PC-9 (cell line): ENCODE results near the gene CDAN1. TPM values are rescaled to one million over a fixed set of nuclear protein-coding genes. Genes with fewer than 3 reads are reported as not detected.

ENCODE experiments used
- BruUV-seq: library from RNA; stranded (reverse); fragments of 400-500 nt; replicated peaks from 2 replicates; lab custom pipeline; 2021; lab: Mats Ljungman, UMichigan
- CTCF ChIA-PET: fragments of 300-600 bp; sonication (Branson Sonifier 250); formaldehyde crosslinking; loops from one replicate; lab custom pipeline; 2022; ENCODE audit warnings: antibody characterized with exemption; lab: Charles Lee
- POLR2A ChIA-PET: fragments of 300-600 bp; sonication (Branson Sonifier 250); formaldehyde crosslinking; loops from one replicate; lab custom pipeline; 2022; ENCODE audit warnings: antibody characterized with exemption; ENCODE audit not compliant: unreplicated experiment; lab: Charles Lee
- DNase-seq, 2 experiments: peaks; one replicate each; pipeline versions ENCODE4 v3.0.0 to v3.0.0-alpha.2; 2015 to 2022; ENCODE audit warnings: mixed read lengths in 1 of 2
- H2AFZ ChIP-seq: fragments of 200-600 bp; sonication (generic); 2 replicates; pipeline ENCODE4 v1.8.1; 2017; ENCODE audit warnings: antibody characterized with exemption
- H3F3A ChIP-seq: fragments of 200-600 bp; sonication (generic); 2 replicates; pipeline ENCODE4 v1.8.1; 2017; ENCODE audit warnings: antibody characterized with exemption, mild to moderate bottlenecking, low read depth; ENCODE audit not compliant: insufficient read depth
- H3K27ac ChIP-seq: fragments of 200-600 bp; sonication (generic); 2 replicates; pipeline ENCODE4 v1.6.1; 2016; ENCODE audit warnings: mixed run types
- H3K27me3 ChIP-seq: fragments of 200-600 bp; sonication (generic); 2 replicates; pipeline ENCODE4 v1.6.1; 2016; ENCODE audit warnings: low read depth, mixed run types; ENCODE audit not compliant: insufficient read depth
- H3K36me3 ChIP-seq: fragments of 200-600 bp; sonication (generic); 2 replicates; pipeline ENCODE4 v1.6.1; 2016; ENCODE audit warnings: low read depth, mixed run types
- H3K4me1 ChIP-seq: fragments of 200-600 bp; sonication (generic); replicated peaks from 2 replicates; pipeline ENCODE4 v1.6.1; 2016; ENCODE audit warnings: mixed run types; ENCODE audit not compliant: insufficient read depth
- H3K4me2 ChIP-seq: fragments of 200-600 bp; sonication (generic); 2 replicates; pipeline ENCODE4 v1.6.1; 2017; ENCODE audit warnings: mixed run types
- H3K4me3 ChIP-seq: fragments of 200-600 bp; sonication (generic); 2 replicates; pipeline ENCODE4 v1.6.1; 2016; ENCODE audit warnings: mixed run types
- H3K79me2 ChIP-seq: fragments of 200-600 bp; sonication (generic); 2 replicates; pipeline ENCODE4 v1.6.1; 2017; ENCODE audit warnings: low read depth, mixed run types
- H3K9me2 ChIP-seq: fragments of 200-600 bp; sonication (generic); 2 replicates; pipeline ENCODE4 v1.8.1; 2017; ENCODE audit warnings: mild to moderate bottlenecking; ENCODE audit not compliant: insufficient read depth
- H3K9me3 ChIP-seq: fragments of 200-600 bp; sonication (generic); 2 replicates; pipeline ENCODE4 v1.8.1; 2016; ENCODE audit warnings: low read depth; ENCODE audit not compliant: insufficient read depth
- H4K20me1 ChIP-seq: fragments of 200-600 bp; sonication (generic); 2 replicates; pipeline ENCODE4 v1.8.1; 2017; ENCODE audit not compliant: insufficient read depth
- EZH2 ChIP-seq: fragments of 200-600 bp; sonication (generic); IDR thresholded peaks from 2 replicates; pipeline ENCODE4 v1.8.0; 2017; ENCODE audit warnings: antibody characterized with exemption, low read depth
- intact Hi-C: fragments of 100-400 bp; cut with micrococcal nuclease; formaldehyde crosslinking; loops from one replicate; pipeline ENCODE4 v1.10.0; 2022; ENCODE audit not compliant: unreplicated experiment
- total RNA-seq: library from RNA; stranded (reverse); gene quantifications from 2 replicates; pipeline ENCODE4 v1.2.3, GENCODE V29; 2021
- TF ChIP-seq, protein P1 (sequence below): fragments of 200-600 bp; sonication (generic); conservative IDR thresholded peaks from 2 replicates; pipeline ENCODE4 v1.6.1; 2017; ENCODE audit warnings: mixed run types, antibody characterized with exemption, mild to moderate bottlenecking, moderate library complexity

CDAN1 gene
- total RNA-seq, 1 experiment from 2014 or later: 23.4 TPM

DNA sequence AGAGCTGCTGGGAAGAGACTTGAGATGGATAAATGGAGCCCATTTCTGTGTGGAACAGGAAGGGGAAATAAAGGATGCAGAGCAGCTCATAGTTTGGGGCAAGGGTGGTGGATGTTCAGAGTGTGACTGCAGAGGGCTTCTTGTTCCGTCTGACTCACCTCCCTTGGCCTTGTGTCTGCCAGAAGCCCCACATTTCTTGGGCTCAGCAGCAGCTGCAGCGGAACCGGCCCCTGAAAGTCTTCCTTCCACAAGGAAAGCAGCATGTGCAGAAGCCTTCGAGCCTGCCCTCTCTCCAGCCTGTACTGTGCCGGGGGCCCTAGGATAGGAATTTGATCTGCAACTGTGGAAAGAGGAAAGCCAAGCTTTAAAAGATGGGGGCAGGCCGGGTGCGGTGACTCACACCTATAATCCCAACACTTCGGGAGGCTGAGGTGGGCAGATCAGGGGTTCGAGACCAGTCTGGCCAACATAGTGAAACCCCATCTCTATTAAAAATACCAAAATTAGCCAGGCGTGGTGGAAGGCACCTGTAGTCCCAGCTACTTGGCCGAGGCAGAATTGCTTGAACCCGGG, 11.5 kb downstream of the CDAN1 start:
- Histone ChIP-seq H3K9me3 (no peaks in the 10 kb centered on the region), H3K79me2 (no peaks in the 10 kb centered on the region)

DNA sequence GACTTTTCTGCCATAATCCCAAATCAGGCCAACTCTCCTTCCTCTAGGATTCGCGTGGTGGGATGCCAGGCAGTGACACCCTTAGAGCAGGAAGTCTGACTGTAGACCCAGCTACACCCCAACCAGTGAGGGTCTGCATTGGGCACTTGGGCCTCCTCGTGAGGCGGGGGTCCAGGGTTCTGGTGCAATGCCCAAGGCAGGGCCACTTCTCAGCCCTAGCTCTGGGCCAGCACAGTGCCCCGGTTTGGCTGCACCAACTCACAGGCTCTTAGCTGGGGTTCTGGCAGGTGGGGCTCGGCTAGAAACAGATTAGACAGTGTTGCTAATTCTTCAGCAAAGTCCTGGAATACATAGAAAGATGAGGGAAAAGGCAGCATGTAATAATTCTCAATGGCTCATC, 12.7 kb downstream of the CDAN1 start:
- Histone ChIP-seq H3K4me2 (no peak overlapping the region), H3K4me1 (peaks cover 13% of the 10 kb centered on the region; the same call in 1 of the 2 replicates), H3K9me3 (no peaks in the 10 kb centered on the region), H3K27ac (no peak overlapping the region), H3K79me2 (no peaks in the 10 kb centered on the region), H3K4me3 (no peak overlapping the region), H4K20me1 (no peaks in the 10 kb centered on the region), H2AFZ (no peak overlapping the region), H3K27me3 (no peaks in the 10 kb centered on the region), H3K9me2 (no peaks in the 10 kb centered on the region), H3F3A (peaks cover 10% of the 10 kb centered on the region), H3K36me3 (no peaks in the 10 kb centered on the region)
- DNase-seq: no peak
- ChIA-PET POLR2A (no interaction called here), CTCF (no interaction called here)
- intact Hi-C loops: no loop called here
- BruUV-seq: no TSS peak
- TF ChIP-seq EZH2: no peak
- TF ChIP-seq, protein P1, sequence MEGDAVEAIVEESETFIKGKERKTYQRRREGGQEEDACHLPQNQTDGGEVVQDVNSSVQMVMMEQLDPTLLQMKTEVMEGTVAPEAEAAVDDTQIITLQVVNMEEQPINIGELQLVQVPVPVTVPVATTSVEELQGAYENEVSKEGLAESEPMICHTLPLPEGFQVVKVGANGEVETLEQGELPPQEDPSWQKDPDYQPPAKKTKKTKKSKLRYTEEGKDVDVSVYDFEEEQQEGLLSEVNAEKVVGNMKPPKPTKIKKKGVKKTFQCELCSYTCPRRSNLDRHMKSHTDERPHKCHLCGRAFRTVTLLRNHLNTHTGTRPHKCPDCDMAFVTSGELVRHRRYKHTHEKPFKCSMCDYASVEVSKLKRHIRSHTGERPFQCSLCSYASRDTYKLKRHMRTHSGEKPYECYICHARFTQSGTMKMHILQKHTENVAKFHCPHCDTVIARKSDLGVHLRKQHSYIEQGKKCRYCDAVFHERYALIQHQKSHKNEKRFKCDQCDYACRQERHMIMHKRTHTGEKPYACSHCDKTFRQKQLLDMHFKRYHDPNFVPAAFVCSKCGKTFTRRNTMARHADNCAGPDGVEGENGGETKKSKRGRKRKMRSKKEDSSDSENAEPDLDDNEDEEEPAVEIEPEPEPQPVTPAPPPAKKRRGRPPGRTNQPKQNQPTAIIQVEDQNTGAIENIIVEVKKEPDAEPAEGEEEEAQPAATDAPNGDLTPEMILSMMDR: no peak

More for the DNA sequence above, 11.5 kb downstream of the CDAN1 start:
- intact Hi-C loops: no loop called here
- CTCF ChIA-PET: no interaction called here
- Histone ChIP-seq H3K4me1 (peaks cover 5% of the 10 kb centered on the region; the same call in 1 of the 2 replicates), H3K4me3 (no peak overlapping the region), H3F3A (peaks cover 6% of the 10 kb centered on the region), H3K27ac (no peak overlapping the region), H3K27me3 (no peaks in the 10 kb centered on the region), H4K20me1 (no peaks in the 10 kb centered on the region), H2AFZ (no peak overlapping the region), H3K9me2 (no peaks in the 10 kb centered on the region), H3K36me3 (no peaks in the 10 kb centered on the region), H3K4me2 (no peak overlapping the region)
- DNase-seq: no peak
- POLR2A ChIA-PET: no interaction called here
- no TSS peak for BruUV-seq
- TF ChIP-seq, protein P1: no peak
- TF ChIP-seq EZH2: no peak

DNA sequence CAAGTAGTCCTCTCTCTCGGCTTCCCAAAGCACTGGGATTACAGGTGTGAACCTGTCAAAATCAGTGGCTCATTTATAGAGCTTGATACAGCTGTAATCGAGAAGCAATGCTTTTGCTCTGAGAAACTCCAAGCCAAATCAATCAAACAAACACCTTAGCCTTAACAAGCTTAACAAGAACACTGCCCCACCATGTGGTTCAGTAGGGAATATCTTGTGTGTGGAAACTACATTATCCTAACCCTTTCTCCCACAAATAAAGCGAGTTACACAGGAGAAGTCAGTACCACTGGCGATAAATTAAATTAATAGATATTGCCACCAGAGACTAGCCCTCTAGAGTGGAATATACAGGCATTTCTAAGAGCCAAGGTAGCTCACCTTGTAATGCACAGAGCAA, 13.9 kb downstream of the CDAN1 start:
- intact Hi-C loops: no loop called here
- TF ChIP-seq, protein P1: peak; percentile 43
- TF ChIP-seq EZH2: no peak
- H3K4me3 ChIP-seq: no peak overlapping the region
- H4K20me1 ChIP-seq: no peaks in the 10 kb centered on the region
- H3K9me3 ChIP-seq: no peaks in the 10 kb centered on the region
- H3K79me2 ChIP-seq: no peaks in the 10 kb centered on the region
- H3K36me3 ChIP-seq: no peaks in the 10 kb centered on the region
- BruUV-seq: no TSS peak
- H2AFZ ChIP-seq: no peak overlapping the region
- no peak for DNase-seq
- no peaks in the 10 kb centered on the region for H3K27me3 ChIP-seq
- peaks cover 14% of the 10 kb centered on the region; the same call in 1 of the 2 replicates for H3K4me1 ChIP-seq
- no peak overlapping the region for H3K27ac ChIP-seq
- H3K4me2 ChIP-seq: no peak overlapping the region
- POLR2A ChIA-PET: no interaction called here
- CTCF ChIA-PET: interaction anchor here (0.5 kb wide), 1 partner anchor 471 kb away, joined by 3 read pairs; no protein-coding TSS in a partner anchor
- H3F3A ChIP-seq: peaks cover 10% of the 10 kb centered on the region
- H3K9me2 ChIP-seq: no peaks in the 10 kb centered on the region
